NCI-H345 (cell line): ENCODE measurements around the gene UHRF2.
"Not testable (repeated sequence)": the region's sequence is repeated elsewhere in the genome, so short reads cannot be mapped to it uniquely, and the experiment has no call there.

Source experiments
- DNase-seq: peaks from one replicate; lab custom pipeline; 2025; lab: John Stamatoyannopoulos, UW

The UHRF2 gene

GRCh38 chr9:6488395-6488794, 75.4 kb downstream of the UHRF2 start:
- DNase-seq: no peak

- DNase-seq: no peak
Observed at GRCh38 chr9:6489099-6489498, 76.1 kb downstream of the UHRF2 start.

- no peak for DNase-seq
Observed at GRCh38 chr9:6490863-6491262, 77.9 kb downstream of the UHRF2 start.

GRCh38 chr9:6495466-6495865, 82.5 kb downstream of the UHRF2 start:
- DNase-seq: no peak

GRCh38 chr9:6498982-6499381, 86.0 kb downstream of the UHRF2 start:
- no peak for DNase-seq

- no peak for DNase-seq
Observed at GRCh38 chr9:6501526-6502210, 88.7 kb downstream of the UHRF2 start.

GRCh38 chr9:6502399-6502798, 89.4 kb downstream of the UHRF2 start:
- no peak for DNase-seq

- no peak for DNase-seq
Observed at GRCh38 chr9:6506571-6506970, 93.6 kb downstream of the UHRF2 start.

GRCh38 chr9:6512085-6512657, 99.2 kb downstream of the UHRF2 start:
- no peak for DNase-seq

GRCh38 chr9:6522263-6522662, 109.3 kb downstream of the UHRF2 start:
- no peak for DNase-seq

- DNase-seq: no peak
Observed at GRCh38 chr9:6525326-6526045, 112.5 kb downstream of the UHRF2 start.

- no peak for DNase-seq
Observed at GRCh38 chr9:6535594-6535993, 122.6 kb downstream of the UHRF2 start.

GRCh38 chr9:6538666-6539071, 125.7 kb downstream of the UHRF2 start:
- DNase-seq: no peak

GRCh38 chr9:6542617-6543016, 129.6 kb downstream of the UHRF2 start:
- DNase-seq: not testable (repeated sequence)

- DNase-seq: no peak
Observed at GRCh38 chr9:6543204-6543603, 130.2 kb downstream of the UHRF2 start.

GRCh38 chr9:6545017-6545691, 132.2 kb downstream of the UHRF2 start:
- DNase-seq: no peak

GRCh38 chr9:6549106-6549800, 136.3 kb downstream of the UHRF2 start:
- peak; percentile 90 for DNase-seq

- DNase-seq: peak; percentile 8
Observed at GRCh38 chr9:6551136-6551535, 138.1 kb downstream of the UHRF2 start.

GRCh38 chr9:6552033-6552432, 139.0 kb downstream of the UHRF2 start:
- peak; percentile 60 for DNase-seq

- DNase-seq: no peak
Observed at GRCh38 chr9:6552498-6553121, 139.6 kb downstream of the UHRF2 start.

- no peak for DNase-seq
Observed at GRCh38 chr9:6553866-6554265, 140.9 kb downstream of the UHRF2 start.
